HepG2 (cell line): ENCODE measurements around the gene SMIM36. TPM values are rescaled to one million over a fixed set of nuclear protein-coding genes. Genes with fewer than 3 reads are reported as not detected.

Experiments
- BRF2 ChIP-seq: sonication (generic); formaldehyde crosslinking; IDR thresholded peaks from 2 replicates; pipeline ENCODE4 v1.8.1; 2022; ENCODE audit warnings: mild to moderate bottlenecking, missing genetic modification reagents
- EP300 ChIP-seq, 3 experiments: sonication (generic) in 1 of 3; formaldehyde crosslinking in 1 of 3; IDR thresholded peaks; 2 replicates each; pipeline versions ENCODE4 v1.5.1 to v1.6.1; 2011 to 2020; ENCODE audit warnings: low read depth in 2 of 3, low read length in 2 of 3, borderline replicate concordance in 1 of 3, improper control_type of control experiment in 1 of 3, mild to moderate bottlenecking in 1 of 3, missing genetic modification reagents in 1 of 3, moderate library complexity in 1 of 3
- ETV5 ChIP-seq: IDR thresholded peaks from 2 replicates; pipeline ENCODE4 v1.6.1; 2018; ENCODE audit warnings: missing biosample characterization, missing genetic modification reagents, inconsistent platforms, borderline replicate concordance
- ETV6 ChIP-seq: sonication (generic); formaldehyde crosslinking; conservative IDR thresholded peaks from 2 replicates; pipeline ENCODE4 v1.4.0; 2020; ENCODE audit warnings: missing genetic modification reagents
- GATAD2A ChIP-seq: IDR thresholded peaks from 2 replicates; pipeline ENCODE4 v1.6.1; 2016
- HMG20A ChIP-seq: IDR thresholded peaks from 2 replicates; pipeline ENCODE4 v1.6.1; 2016; ENCODE audit warnings: borderline replicate concordance
- KDM4B ChIP-seq: sonication (generic); formaldehyde crosslinking; IDR thresholded peaks from 2 replicates; pipeline ENCODE4 v1.4.0; 2020; ENCODE audit warnings: missing genetic modification reagents
- MED1 ChIP-seq: sonication (generic); formaldehyde crosslinking; IDR thresholded peaks from 2 replicates; pipeline ENCODE4 v1.4.0; 2020; ENCODE audit warnings: missing genetic modification reagents
- NCOA2 ChIP-seq: sonication (generic); formaldehyde crosslinking; IDR thresholded peaks from 2 replicates; pipeline ENCODE4 v1.8.0; 2022; ENCODE audit warnings: inconsistent platforms
- NR2F6 ChIP-seq, 2 experiments: IDR thresholded peaks; 2 replicates each; pipeline ENCODE4 v1.6.1; 2016; ENCODE audit warnings: antibody characterized with exemption in 1 of 2, mild to moderate bottlenecking in 1 of 2
- PRPF4 ChIP-seq: fragments of 200-400 bp; formaldehyde crosslinking; IDR thresholded peaks from 2 replicates; pipeline ENCODE4 v1.6.1; 2016; ENCODE audit warnings: low read length, low read depth; ENCODE audit not compliant: poor library complexity, severe bottlenecking
- SETDB1 ChIP-seq: sonication (generic); formaldehyde crosslinking; IDR thresholded peaks from 2 replicates; pipeline ENCODE4 v1.5.1; 2020; ENCODE audit warnings: missing genetic modification reagents, mild to moderate bottlenecking, borderline replicate concordance
- SNAI1 ChIP-seq: sonication (generic); formaldehyde crosslinking; IDR thresholded peaks from 2 replicates; pipeline ENCODE4 v1.5.0; 2020; ENCODE audit warnings: mild to moderate bottlenecking, missing genetic modification reagents, borderline replicate concordance
- TCF7 ChIP-seq: sonication (generic); IDR thresholded peaks from 2 replicates; pipeline ENCODE4 v1.6.1; 2016; ENCODE audit warnings: antibody characterized with exemption, low read depth
- ZNF205 ChIP-seq: IDR thresholded peaks from 2 replicates; pipeline ENCODE4 v1.6.1; 2018; ENCODE audit warnings: missing biosample characterization, missing genetic modification reagents
- ZNF331 ChIP-seq: sonication (generic); formaldehyde crosslinking; IDR thresholded peaks from 2 replicates; pipeline ENCODE4 v1.4.0; 2020; ENCODE audit warnings: missing genetic modification reagents
- ZNF34 ChIP-seq: sonication (generic); formaldehyde crosslinking; IDR thresholded peaks from 2 replicates; pipeline ENCODE4 v1.4.0; 2020; ENCODE audit warnings: mild to moderate bottlenecking, missing genetic modification reagents, borderline replicate concordance
- ZNF451 ChIP-seq: sonication (generic); formaldehyde crosslinking; IDR thresholded peaks from 2 replicates; pipeline ENCODE4 v1.5.0; 2020; ENCODE audit warnings: mild to moderate bottlenecking, missing genetic modification reagents
- ZNF678 ChIP-seq: sonication (generic); formaldehyde crosslinking; IDR thresholded peaks from 2 replicates; pipeline ENCODE4 v1.4.0; 2020; ENCODE audit warnings: mild to moderate bottlenecking, missing genetic modification reagents
- polyA plus RNA-seq, 8 experiments: library from polyadenylated mRNA; depleted of rRNA in 3 of 8; stranded (reverse) in 7 of 8; unstranded in 1 of 8; fragments of >200 nt; fragmentation: Illumina TruSeq in 4 of 8; extraction: Trizol in 4 of 8; gene quantifications; 2 replicates each; pipeline versions ENCODE4 v1.2.1 to v1.2.3, GENCODE V29; 2011 to 2016; ENCODE audit warnings: low read depth in 4 of 8, missing spikeins in 1 of 8, mixed read lengths in 1 of 8; ENCODE audit not compliant: insufficient read depth in 1 of 8
- total RNA-seq, 5 experiments: library from RNA; depleted of rRNA; stranded (reverse); fragments of >200 nt; fragmentation: Illumina TruSeq; extraction: Trizol; gene quantifications; 2 replicates each; pipeline ENCODE4 v1.2.3, GENCODE V29; 2016; ENCODE audit warnings: low read depth in 1 of 5
- TF ChIP-seq, protein P1 (sequence below): sonication (generic); formaldehyde crosslinking; IDR thresholded peaks from 2 replicates; pipeline ENCODE4 v1.4.0; 2020; ENCODE audit warnings: missing genetic modification reagents
- TF ChIP-seq, protein P2 (sequence below): IDR thresholded peaks from 2 replicates; pipeline ENCODE4 v1.6.1; 2018; ENCODE audit warnings: missing genetic modification reagents, mild to moderate bottlenecking, missing compliant biosample characterization

Gene SMIM36
- total and polyA plus RNA-seq, 2 of the 13 experiments (the other 11 are each of a cell fraction or from before 2014, with no cell fraction given), result not detected

DNA sequence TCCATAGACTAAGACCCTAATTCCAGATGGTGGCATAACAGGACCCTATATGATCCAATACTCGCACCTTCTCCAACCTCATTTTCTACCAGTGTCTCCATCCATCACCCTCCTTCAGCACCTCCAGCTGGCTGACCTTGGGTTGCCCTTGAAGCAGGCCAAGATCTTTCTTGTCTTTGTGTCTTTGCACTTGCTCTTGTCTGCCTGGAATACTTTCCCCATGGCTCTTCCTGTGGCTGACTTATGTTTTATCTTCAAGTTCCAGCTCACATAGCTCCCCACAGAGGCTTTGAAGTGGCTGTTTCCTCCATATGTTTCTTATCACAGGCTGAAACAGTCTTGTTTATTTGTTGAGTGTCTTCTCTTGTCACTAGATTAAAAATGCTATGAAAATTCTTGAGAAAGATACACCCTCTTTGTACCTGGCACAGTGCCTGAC is 60.0 kb downstream of the SMIM36 start (continued):
- TF ChIP-seq ZNF34, result 0 out of 2 replicates have a peak, but pooled peaks have one; percentile 18
- no peak for TF ChIP-seq ETV6 (CRISPR knock-in tag)
- TF ChIP-seq MED1 (CRISPR knock-in tag), result peak; percentile 55
- 0 out of 2 replicates have a peak, but pooled peaks have one; percentile 20 for TF ChIP-seq ETV5 (CRISPR knock-in tag)
- 0 out of 2 replicates have a peak, but pooled peaks have one; percentile 22 for TF ChIP-seq NCOA2
- peak; percentile 48; the same call in 1 of the 2 replicates for TF ChIP-seq HMG20A (CRISPR knock-in tag)
- TF ChIP-seq ZNF205 (CRISPR knock-in tag), result no peak
- peak; percentile 24; the same call in 1 of the 2 replicates for TF ChIP-seq TCF7
- TF ChIP-seq SETDB1 (CRISPR knock-in tag), result no peak
- peak in 1 of 2 experiments; percentile 51; a peak in 1 of 4 replicates for TF ChIP-seq EP300 (IDR thresholded peaks at IDR 0.05; ENCODE audit: low read depth in 2 of 2, low read length in 2 of 2)
- no peak for TF ChIP-seq EP300 (CRISPR knock-in tag; IDR thresholded peaks at IDR 0.05; ENCODE audit: borderline replicate concordance)
- TF ChIP-seq ZNF451 (CRISPR knock-in tag), result no peak
- no peak for TF ChIP-seq SNAI1
- TF ChIP-seq, protein P1, sequence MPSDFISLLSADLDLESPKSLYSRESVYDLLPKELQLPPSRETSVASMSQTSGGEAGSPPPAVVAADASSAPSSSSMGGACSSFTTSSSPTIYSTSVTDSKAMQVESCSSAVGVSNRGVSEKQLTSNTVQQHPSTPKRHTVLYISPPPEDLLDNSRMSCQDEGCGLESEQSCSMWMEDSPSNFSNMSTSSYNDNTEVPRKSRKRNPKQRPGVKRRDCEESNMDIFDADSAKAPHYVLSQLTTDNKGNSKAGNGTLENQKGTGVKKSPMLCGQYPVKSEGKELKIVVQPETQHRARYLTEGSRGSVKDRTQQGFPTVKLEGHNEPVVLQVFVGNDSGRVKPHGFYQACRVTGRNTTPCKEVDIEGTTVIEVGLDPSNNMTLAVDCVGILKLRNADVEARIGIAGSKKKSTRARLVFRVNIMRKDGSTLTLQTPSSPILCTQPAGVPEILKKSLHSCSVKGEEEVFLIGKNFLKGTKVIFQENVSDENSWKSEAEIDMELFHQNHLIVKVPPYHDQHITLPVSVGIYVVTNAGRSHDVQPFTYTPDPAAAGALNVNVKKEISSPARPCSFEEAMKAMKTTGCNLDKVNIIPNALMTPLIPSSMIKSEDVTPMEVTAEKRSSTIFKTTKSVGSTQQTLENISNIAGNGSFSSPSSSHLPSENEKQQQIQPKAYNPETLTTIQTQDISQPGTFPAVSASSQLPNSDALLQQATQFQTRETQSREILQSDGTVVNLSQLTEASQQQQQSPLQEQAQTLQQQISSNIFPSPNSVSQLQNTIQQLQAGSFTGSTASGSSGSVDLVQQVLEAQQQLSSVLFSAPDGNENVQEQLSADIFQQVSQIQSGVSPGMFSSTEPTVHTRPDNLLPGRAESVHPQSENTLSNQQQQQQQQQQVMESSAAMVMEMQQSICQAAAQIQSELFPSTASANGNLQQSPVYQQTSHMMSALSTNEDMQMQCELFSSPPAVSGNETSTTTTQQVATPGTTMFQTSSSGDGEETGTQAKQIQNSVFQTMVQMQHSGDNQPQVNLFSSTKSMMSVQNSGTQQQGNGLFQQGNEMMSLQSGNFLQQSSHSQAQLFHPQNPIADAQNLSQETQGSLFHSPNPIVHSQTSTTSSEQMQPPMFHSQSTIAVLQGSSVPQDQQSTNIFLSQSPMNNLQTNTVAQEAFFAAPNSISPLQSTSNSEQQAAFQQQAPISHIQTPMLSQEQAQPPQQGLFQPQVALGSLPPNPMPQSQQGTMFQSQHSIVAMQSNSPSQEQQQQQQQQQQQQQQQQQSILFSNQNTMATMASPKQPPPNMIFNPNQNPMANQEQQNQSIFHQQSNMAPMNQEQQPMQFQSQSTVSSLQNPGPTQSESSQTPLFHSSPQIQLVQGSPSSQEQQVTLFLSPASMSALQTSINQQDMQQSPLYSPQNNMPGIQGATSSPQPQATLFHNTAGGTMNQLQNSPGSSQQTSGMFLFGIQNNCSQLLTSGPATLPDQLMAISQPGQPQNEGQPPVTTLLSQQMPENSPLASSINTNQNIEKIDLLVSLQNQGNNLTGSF (CRISPR knock-in tag), result no peak
- no peak for TF ChIP-seq NR2F6 (IDR thresholded peaks at IDR 0.05)
- no peak; the same call in 1 of the 2 replicates for TF ChIP-seq NR2F6 (CRISPR knock-in tag; IDR thresholded peaks at IDR 0.05)
- TF ChIP-seq PRPF4, result no peak
- 0 out of 2 replicates have a peak, but pooled peaks have one; percentile 21 for TF ChIP-seq KDM4B (CRISPR knock-in tag)
- TF ChIP-seq GATAD2A (CRISPR knock-in tag), result peak; percentile 46
- TF ChIP-seq, protein P2, sequence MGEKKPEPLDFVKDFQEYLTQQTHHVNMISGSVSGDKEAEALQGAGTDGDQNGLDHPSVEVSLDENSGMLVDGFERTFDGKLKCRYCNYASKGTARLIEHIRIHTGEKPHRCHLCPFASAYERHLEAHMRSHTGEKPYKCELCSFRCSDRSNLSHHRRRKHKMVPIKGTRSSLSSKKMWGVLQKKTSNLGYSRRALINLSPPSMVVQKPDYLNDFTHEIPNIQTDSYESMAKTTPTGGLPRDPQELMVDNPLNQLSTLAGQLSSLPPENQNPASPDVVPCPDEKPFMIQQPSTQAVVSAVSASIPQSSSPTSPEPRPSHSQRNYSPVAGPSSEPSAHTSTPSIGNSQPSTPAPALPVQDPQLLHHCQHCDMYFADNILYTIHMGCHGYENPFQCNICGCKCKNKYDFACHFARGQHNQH (CRISPR knock-in tag), result 0 out of 2 replicates have a peak, but pooled peaks have one; percentile 19
- peak; percentile 31; the same call in 1 of the 2 replicates for TF ChIP-seq ZNF331 (CRISPR knock-in tag)
- TF ChIP-seq BRF2 (CRISPR knock-in tag), result no peak
- no peak for TF ChIP-seq ZNF678 (CRISPR knock-in tag)
